ENCODE measurements around the gene ZNF530.

Gene ZNF530

DNA sequence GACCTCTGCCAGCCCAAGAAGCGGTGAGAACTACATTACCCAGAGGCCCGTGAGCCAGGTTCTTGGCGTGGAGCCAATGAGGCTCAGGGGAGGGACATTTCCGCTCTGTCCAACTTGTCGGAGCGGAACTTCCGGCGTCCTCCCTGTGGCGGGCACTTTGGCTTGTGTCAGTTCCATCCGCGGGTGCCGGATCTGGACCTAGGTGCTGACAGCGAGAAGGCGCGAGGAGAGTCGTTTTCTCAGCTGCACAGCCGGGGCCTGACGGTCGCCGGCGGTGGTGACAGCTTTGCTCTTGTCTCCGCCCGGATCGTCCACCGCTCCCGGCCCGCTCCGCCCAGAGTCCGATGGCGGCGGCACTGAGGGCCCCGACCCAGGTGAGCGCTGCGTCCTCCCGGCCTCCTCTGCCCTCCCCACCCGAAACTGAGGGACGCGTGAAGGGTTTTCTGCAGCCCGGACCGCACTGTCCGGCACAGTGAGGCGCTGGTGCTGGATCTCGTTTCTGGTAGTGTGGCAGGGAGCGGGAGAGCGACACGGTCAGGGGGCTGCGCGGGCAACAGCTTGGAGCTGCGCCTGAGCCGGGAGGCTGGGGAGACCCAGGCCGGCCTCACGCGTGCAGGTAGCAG lies at the start of gene ZNF530:
Gene ZNF530, plus strand, starts transcription at position 125 of the 623 bp plus-strand sequence. CDS start 4,461 bp downstream, outside the sequence.
- DNase-seq (ENCODE audit: low read depth in 2 of 2): peak; percentile 81 to 82

- DNase-seq (ENCODE audit: low read depth in 2 of 2): no peak
Observed at GRCh38 chr19:57552432-57552831, 47.3 kb upstream of the ZNF530 start.

DNA sequence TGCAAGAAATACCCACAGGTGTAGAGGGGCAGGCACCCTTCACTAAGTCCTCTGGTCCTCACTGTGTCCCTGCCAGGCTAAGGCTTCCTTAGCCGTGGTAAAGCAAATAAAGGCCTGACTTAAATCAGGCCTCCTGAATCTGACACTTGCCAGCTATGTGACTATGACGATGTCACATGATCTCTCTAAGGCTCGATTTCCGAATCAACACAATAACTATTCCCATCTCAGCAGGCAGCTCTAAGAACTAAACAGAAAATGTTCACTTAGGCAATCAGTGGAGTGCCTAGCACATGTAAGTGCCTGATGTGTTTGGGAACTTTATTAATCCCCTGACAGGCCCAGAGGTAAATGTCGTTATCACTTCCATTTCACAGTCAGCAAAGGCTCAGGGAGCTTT lies 42.0 kb upstream of the ZNF530 start:
- DNase-seq (ENCODE audit: low read depth in 2 of 2): no peak

- no peak for DNase-seq (ENCODE audit: low read depth in 2 of 2)
Observed at GRCh38 chr19:57558525-57558924, 41.2 kb upstream of the ZNF530 start.

GRCh38 chr19:57559008-57559403 lies 40.7 kb upstream of the ZNF530 start:
- DNase-seq (ENCODE audit: low read depth in 2 of 2): no peak

DNA sequence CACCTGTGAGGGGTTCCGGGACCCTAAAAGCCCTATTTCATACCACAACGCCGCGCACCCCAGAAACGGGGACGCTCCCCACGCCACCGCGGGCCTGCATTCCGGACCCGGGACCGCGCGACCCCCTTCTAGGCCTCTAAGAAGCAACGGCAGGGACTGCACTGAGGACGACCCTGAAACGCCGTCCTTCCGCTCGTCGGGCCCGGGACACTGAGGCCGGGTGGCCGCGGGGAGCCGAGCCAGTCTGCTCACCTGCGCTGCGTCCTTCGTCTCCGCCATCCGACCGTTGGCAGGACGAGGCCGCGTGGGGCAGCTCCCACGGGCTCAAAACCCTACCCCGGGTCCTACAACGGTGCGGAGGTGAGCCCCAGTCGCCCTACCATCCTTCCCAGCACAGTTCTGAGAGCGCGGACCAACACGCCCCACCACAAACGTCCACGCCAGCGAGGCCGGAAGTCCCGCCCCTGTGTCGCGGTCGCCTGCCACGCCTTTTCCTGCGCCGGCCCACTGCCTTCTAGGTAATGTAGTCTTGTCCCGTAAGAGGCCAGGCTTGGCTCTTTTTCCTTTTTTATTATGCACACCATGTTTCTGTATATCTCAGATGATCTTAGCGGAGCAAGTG lies 40.2 kb upstream of the ZNF530 start, which contains the start of gene ZNF550:
Gene ZNF550, minus strand, starts transcription at position 460 of the 622 bp plus-strand sequence. Its CDS starts 181 bp downstream, at position 279.
- DNase-seq (ENCODE audit: low read depth in 2 of 2): peak; percentile 56 to 59

- no peak for DNase-seq (ENCODE audit: low read depth in 2 of 2)
Observed at GRCh38 chr19:57560049-57560491, 39.6 kb upstream of the ZNF530 start.

DNA sequence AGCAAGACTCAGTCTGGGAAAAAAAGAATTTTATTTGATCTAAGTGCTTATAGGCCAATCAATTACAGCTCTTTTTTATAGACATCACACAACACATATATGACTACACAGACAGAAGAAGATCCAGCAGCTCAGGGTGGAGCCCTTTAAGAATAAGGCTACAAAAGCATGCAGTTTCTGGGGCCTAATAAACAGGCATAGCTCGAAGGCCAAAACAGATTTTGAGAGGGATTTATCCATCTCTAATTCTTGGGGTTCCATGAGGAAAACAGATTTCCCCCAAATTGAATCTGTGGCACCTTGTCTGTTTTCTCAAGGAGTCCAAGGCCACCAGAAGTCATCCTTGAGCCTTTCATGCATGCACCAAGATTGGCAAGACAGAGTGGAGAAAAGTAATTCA lies 36.1 kb upstream of the ZNF530 start:
- DNase-seq (ENCODE audit: low read depth in 2 of 2): no peak

- DNase-seq (ENCODE audit: low read depth in 2 of 2): no peak
Observed at GRCh38 chr19:57566396-57567265, 33.1 kb upstream of the ZNF530 start.

- DNase-seq (ENCODE audit: low read depth in 2 of 2): no peak
Observed at GRCh38 chr19:57570707-57571106, 29.0 kb upstream of the ZNF530 start.

DNA sequence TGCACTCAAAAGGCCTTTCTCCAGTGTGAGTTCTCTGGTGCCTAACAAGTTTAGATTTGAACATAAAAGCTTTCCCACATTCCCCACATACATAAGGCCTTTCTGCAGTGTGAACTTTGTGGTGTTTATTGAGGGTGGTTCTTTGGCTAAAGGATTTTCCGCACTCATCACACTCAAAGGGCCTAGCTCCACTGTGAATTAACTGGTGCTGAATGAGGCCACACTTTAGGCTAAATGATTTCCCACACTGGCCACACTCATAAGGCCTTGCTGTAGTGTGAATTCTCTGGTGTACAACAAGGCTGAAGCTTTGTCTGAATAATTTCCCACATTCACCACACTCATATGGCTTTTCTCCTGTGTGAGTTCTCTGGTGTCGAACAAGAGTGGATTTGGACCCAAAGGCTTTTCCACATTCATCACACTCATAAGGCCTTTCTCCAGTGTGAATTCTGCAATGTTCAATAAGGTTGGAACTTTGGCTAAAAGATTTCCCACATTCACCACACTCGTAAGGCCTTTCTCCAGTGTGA lies 27.2 kb upstream of the ZNF530 start:
- DNase-seq (ENCODE audit: low read depth in 2 of 2): no peak

DNA sequence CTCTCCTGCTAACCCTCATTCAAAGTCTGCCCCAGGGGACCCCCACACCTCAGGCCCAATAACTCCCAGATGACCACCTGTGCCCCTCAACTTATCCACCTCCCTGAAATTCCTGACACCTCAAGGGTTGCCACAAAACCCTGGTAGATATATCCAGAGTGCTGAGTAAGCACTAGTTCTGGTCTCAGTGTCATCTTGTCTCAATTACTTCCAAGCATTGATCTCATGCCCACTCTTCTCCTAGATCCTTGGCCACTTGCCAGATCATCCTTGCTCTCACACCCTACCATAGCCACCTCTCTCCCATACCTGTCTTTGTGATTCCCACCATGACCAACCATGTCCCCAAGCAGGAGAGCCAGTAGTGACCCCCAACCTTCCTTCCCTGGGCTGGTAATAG lies 23.0 kb upstream of the ZNF530 start:
- DNase-seq (ENCODE audit: low read depth in 2 of 2): no peak

GRCh38 chr19:57578487-57579205 lies 21.0 kb upstream of the ZNF530 start, which contains the start of gene ZNF416:
TSS of gene ZNF416 (minus strand) at chr19:57578911. CDS start at chr19:57578704, 207 bp downstream.
- peak; percentile 96 for DNase-seq (ENCODE audit: low read depth in 2 of 2)

- DNase-seq (ENCODE audit: low read depth in 2 of 2): no peak
Observed at GRCh38 chr19:57583104-57583520, 16.6 kb upstream of the ZNF530 start.

GRCh38 chr19:57583521-57584416 lies 15.9 kb upstream of the ZNF530 start, which contains the start of gene ZIK1:
TSS of gene ZIK1 (plus strand) at chr19:57584145. CDS start at chr19:57584357, 212 bp downstream.
- DNase-seq (ENCODE audit: low read depth in 2 of 2): peak; percentile 86 to 89

DNA sequence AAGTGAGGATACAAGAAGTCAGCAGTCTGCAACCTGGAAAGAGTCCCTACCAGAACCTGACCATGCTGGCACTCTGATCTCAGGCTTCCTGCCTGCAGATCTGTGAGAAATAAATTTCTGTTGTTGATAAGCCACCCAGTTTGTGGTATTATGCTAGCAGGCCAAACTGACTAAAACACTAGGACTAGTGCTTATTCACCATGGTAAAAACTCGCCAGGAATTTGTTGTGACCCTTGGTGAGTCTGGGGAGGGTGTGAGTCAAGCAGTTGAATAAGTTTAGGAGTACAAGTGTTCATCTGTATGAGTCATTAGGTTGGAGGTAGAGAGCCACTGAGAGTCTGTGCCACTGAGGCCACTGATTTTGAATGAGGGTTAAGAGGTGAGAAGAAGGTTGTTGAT lies 12.2 kb upstream of the ZNF530 start:
- DNase-seq (ENCODE audit: low read depth in 2 of 2): no peak

- no peak for DNase-seq (ENCODE audit: low read depth in 2 of 2)
Observed at GRCh38 chr19:57599377-57599760, 316 bp upstream of the ZNF530 start.

GRCh38 chr19:57606931-57607330 lies 7.2 kb downstream of the ZNF530 start:
- no peak for DNase-seq (ENCODE audit: low read depth in 2 of 2)

GRCh38 chr19:57611113-57611512 lies 11.4 kb downstream of the ZNF530 start:
- DNase-seq (ENCODE audit: low read depth in 2 of 2): no peak

Data from fibroblast of skin of left quadriceps (primary cell).